Measurements from ENCODE around the gene C19orf33. TPM values are rescaled to one million over a fixed set of nuclear protein-coding genes. Genes with fewer than 3 reads are reported as not detected.

The C19orf33 gene
- total and polyA plus RNA-seq, 9 of the 15 experiments (the other 6 are each of a cell fraction or from before 2014, with no cell fraction given): 3.2 TPM; not detected in 8

- Histone ChIP-seq H3K4me1 (replicated peaks in 1 of 2; ENCODE audit: control insufficient read depth in 2 of 2, insufficient read depth in 2 of 2, low read length in 2 of 2) (peaks cover 0 to 4% of the 10 kb centered on the region in 2 experiments; a peak in 2 of 5 replicates), H3K79me2 (ENCODE audit: control insufficient read depth, insufficient read depth, low read length) (no peaks in the 10 kb centered on the region), H4K20me1 (replicated peaks; ENCODE audit: control insufficient read depth, insufficient read depth, low read length) (no peaks in the 10 kb centered on the region), H2AFZ (ENCODE audit: low read depth, low read length) (no peak overlapping the region), H3K27me3 (ENCODE audit: control insufficient read depth in 2 of 2, insufficient read depth in 2 of 2, low read length in 2 of 2) (peaks cover 0 to 8% of the 10 kb centered on the region in 2 experiments; a peak in 2 of 5 replicates), H3K27ac (ENCODE audit: extremely low read depth, low read depth, low read length) (no peak overlapping the region), H3K9me1 (ENCODE audit: control insufficient read depth, insufficient read depth, low read length) (no peaks in the 10 kb centered on the region), H3K4me2 (ENCODE audit: insufficient read depth, low read length) (no peak overlapping the region), H3K36me3 (ENCODE audit: control insufficient read depth, insufficient read depth, low read length) (no peaks in the 10 kb centered on the region), H3K9ac (ENCODE audit: insufficient read depth in 1 of 2, low read depth in 2 of 2, low read length in 2 of 2) (peak overlapping the region in 1 of 2 experiments; percentile 76; a peak in 2 of 4 replicates), H3K9me3 (replicated peaks; ENCODE audit: control insufficient read depth, insufficient read depth, low read depth, low read length) (no peaks in the 10 kb centered on the region), H3K4me3 (no peak overlapping the region)
- TF ChIP-seq POLR2G (IDR thresholded peaks at IDR 0.05; ENCODE audit: low read depth, low read length) (0 out of 2 replicates have a peak, but pooled peaks have one; percentile 33), ZNF79 (CRISPR knock-in tag; IDR thresholded peaks at IDR 0.05; ENCODE audit: low read depth) (no peak), RAD21 (CRISPR knock-in tag; conservative IDR thresholded peaks at IDR 0.05 in 1 of 2, IDR thresholded peaks at IDR 0.05 in 1 of 2) (0 out of 4 replicates have a peak, but pooled peaks of 1 of the 2 experiments have one; percentile 3)
- BruUV-seq (replicated peaks): no TSS peak
- POLR2A ChIA-PET: interaction anchor here (0.7 to 2.0 kb wide), 3 partner anchors 8 to 35 kb away, joined by 3 to 8 read pairs (median 4); partner anchors contain the start of gene GGN
- intact Hi-C loops (cut with micrococcal nuclease): no loop called here
- in situ Hi-C loops (cut with MboI): no loop called here
- ATAC-seq (peak; percentile 61), DNase-seq (ENCODE audit: extremely low read depth in 1 of 4, low spot score in 3 of 4) (no peak), FAIRE-seq (no peak)
- CTCF ChIA-PET (ENCODE audit: low intra/inter-chr PET ratio): no interaction called here
- WGBS (ENCODE audit: insufficient coverage, low coverage, missing lambda C conversion rate): 38% methylated on average over 9 of the region's 9 CpGs
Observed at GRCh38 chr19:38351865-38352395, 47.9 kb downstream of the C19orf33 start.

GRCh38 chr19:38352611-38353010, 48.6 kb downstream of the C19orf33 start:
- Histone ChIP-seq H3K27ac (ENCODE audit: extremely low read depth, low read depth, low read length) (no peak overlapping the region), H4K20me1 (replicated peaks; ENCODE audit: control insufficient read depth, insufficient read depth, low read length) (no peaks in the 10 kb centered on the region), H2AFZ (ENCODE audit: low read depth, low read length) (no peak overlapping the region), H3K9me1 (ENCODE audit: control insufficient read depth, insufficient read depth, low read length) (no peaks in the 10 kb centered on the region), H3K9me3 (replicated peaks; ENCODE audit: control insufficient read depth, insufficient read depth, low read depth, low read length) (no peaks in the 10 kb centered on the region), H3K79me2 (ENCODE audit: control insufficient read depth, insufficient read depth, low read length) (no peaks in the 10 kb centered on the region), H3K36me3 (ENCODE audit: control insufficient read depth, insufficient read depth, low read length) (no peaks in the 10 kb centered on the region), H3K9ac (ENCODE audit: insufficient read depth in 1 of 2, low read depth in 2 of 2, low read length in 2 of 2) (no peak overlapping the region), H3K4me2 (ENCODE audit: insufficient read depth, low read length) (no peak overlapping the region), H3K27me3 (ENCODE audit: control insufficient read depth in 2 of 2, insufficient read depth in 2 of 2, low read length in 2 of 2) (peaks cover 0 to 8% of the 10 kb centered on the region in 2 experiments; a peak in 2 of 5 replicates), H3K4me3 (no peak overlapping the region), H3K4me1 (replicated peaks in 1 of 2; ENCODE audit: control insufficient read depth in 2 of 2, insufficient read depth in 2 of 2, low read length in 2 of 2) (peaks cover 0 to 4% of the 10 kb centered on the region in 2 experiments; a peak in 2 of 5 replicates)
- no TSS peak for BruUV-seq (replicated peaks)
- DNase-seq (ENCODE audit: extremely low read depth in 1 of 4, low spot score in 3 of 4) (no peak), ATAC-seq (no peak), FAIRE-seq (no peak)
- intact Hi-C loops (cut with micrococcal nuclease) (no loop called here), in situ Hi-C loops (cut with MboI) (no loop called here)
- WGBS (ENCODE audit: insufficient coverage, low coverage, missing lambda C conversion rate): 45% methylated on average over 5 of the region's 8 CpGs
- CTCF ChIA-PET (ENCODE audit: low intra/inter-chr PET ratio): no interaction called here
- POLR2A ChIA-PET: interaction anchor here (0.8 to 1.2 kb wide), 2 partner anchors 9 to 13 kb away, joined by 3 to 4 read pairs; no protein-coding TSS in a partner anchor
- TF ChIP-seq KLF1 (tag; IDR thresholded peaks at IDR 0.05) (no peak), PRMT5 (CRISPR knock-in tag; IDR thresholded peaks at IDR 0.05) (no peak), RB1 (IDR thresholded peaks at IDR 0.05; ENCODE audit: low read depth) (no peak), SMARCA4 (IDR thresholded peaks at IDR 0.05) (no peak), PURB (CRISPR knock-in tag; IDR thresholded peaks at IDR 0.05; ENCODE audit: low read depth) (no peak), STAT5A (IDR thresholded peaks at IDR 0.05; ENCODE audit: borderline replicate concordance, low read length) (no peak), MXD1 (CRISPR knock-in tag; IDR thresholded peaks at IDR 0.05; ENCODE audit: borderline replicate concordance, poor library complexity, severe bottlenecking) (no peak), ZNF41 (CRISPR knock-in tag; conservative IDR thresholded peaks at IDR 0.05) (no peak), TARDBP (IDR thresholded peaks at IDR 0.05) (no peak), RAD21 (CRISPR knock-in tag; conservative IDR thresholded peaks at IDR 0.05 in 1 of 2, IDR thresholded peaks at IDR 0.05 in 1 of 2) (no peak), ZNF316 (IDR thresholded peaks at IDR 0.05) (no peak), ELF2 (CRISPR knock-in tag; IDR thresholded peaks at IDR 0.05) (no peak)

Data from K562 (cell line).